CD4-positive, alpha-beta T cell (primary cell): ENCODE results near the gene ANO2. TPM values are rescaled to one million over a fixed set of nuclear protein-coding genes. Genes with fewer than 3 reads are reported as not detected.

Source experiments
- ATAC-seq: fragments of 200-7000 bp; cut with Tn5 transposase; one replicate; pipeline ENCODE4 v1.10.0; 2022; ENCODE audit warnings: mild to moderate bottlenecking; ENCODE audit not compliant: poor library complexity
- CTCF ChIA-PET: fragments of 350-600 bp; sonication (Branson Sonifier 250); formaldehyde crosslinking; loops from one replicate; lab custom pipeline; 2021; ENCODE audit warnings: antibody characterized with exemption, inconsistent platforms; lab: Charles Lee
- POLR2A ChIA-PET: fragments of 350-600 bp; sonication (Branson Sonifier 250); formaldehyde crosslinking; loops from one replicate; lab custom pipeline; 2021; ENCODE audit warnings: antibody characterized with exemption, inconsistent platforms; lab: Charles Lee
- DNase-seq, 14 experiments: peaks; one replicate each; pipeline ENCODE4 v3.0.0-alpha.2; 2013 to 2020; ENCODE audit warnings: mixed read lengths in 2 of 14
- H3K27ac ChIP-seq, 2 donors: one replicate each; pipeline versions ENCODE4 v1.5.1 to v1.7.0; 2013; ENCODE audit warnings: low read length in 2 of 2, low read depth in 1 of 2, mild to moderate bottlenecking in 1 of 2
- H3K27me3 ChIP-seq, 2 experiments: 1 replicate in 1 of 2; 2 replicates in 1 of 2; pipeline versions ENCODE4 v1.6.1 to v1.7.0; 2013; ENCODE audit warnings: low read length in 2 of 2, control low read depth in 1 of 2, mild to moderate bottlenecking in 1 of 2, moderate library complexity in 1 of 2; ENCODE audit not compliant: insufficient read depth in 2 of 2, control insufficient read depth in 1 of 2
- H3K36me3 ChIP-seq: one replicate; pipeline ENCODE4 v1.6.1; 2013; ENCODE audit warnings: low read length, control low read depth; ENCODE audit not compliant: insufficient read depth
- H3K4me1 ChIP-seq: one replicate; pipeline ENCODE4 v1.6.1; 2013; ENCODE audit warnings: low read length, control low read depth; ENCODE audit not compliant: insufficient read depth
- H3K4me3 ChIP-seq: one replicate; pipeline ENCODE4 v1.5.1; 2013; ENCODE audit warnings: mild to moderate bottlenecking, low read length, moderate library complexity
- H3K9me3 ChIP-seq, 2 experiments: 1 replicate in 1 of 2; 2 replicates in 1 of 2; pipeline versions ENCODE4 v1.6.1 to v1.7.0; 2013; ENCODE audit warnings: low read length in 2 of 2, mild to moderate bottlenecking in 2 of 2, control low read depth in 1 of 2, moderate library complexity in 1 of 2; ENCODE audit not compliant: control insufficient read depth in 1 of 2, insufficient read depth in 1 of 2
- H3K27ac Mint-ChIP-seq: one replicate; pipeline ENCODE4 v1.8.0; 2020; ENCODE audit warnings: mixed read lengths
- H3K27me3 Mint-ChIP-seq: one replicate; pipeline ENCODE4 v1.8.0; 2021; ENCODE audit warnings: mixed read lengths
- H3K36me3 Mint-ChIP-seq: one replicate; pipeline ENCODE4 v1.8.0; 2021; ENCODE audit warnings: low read depth, mixed read lengths
- H3K4me1 Mint-ChIP-seq: one replicate; pipeline ENCODE4 v1.8.0; 2021; ENCODE audit warnings: low read depth, mixed read lengths
- H3K4me3 Mint-ChIP-seq: one replicate; pipeline ENCODE4 v1.8.0; 2020; ENCODE audit warnings: mild to moderate bottlenecking, mixed read lengths
- H3K9me3 Mint-ChIP-seq: one replicate; pipeline ENCODE4 v1.8.0; 2020; ENCODE audit warnings: mixed read lengths
- CTCF ChIP-seq: fragments of 200-600 bp; IDR thresholded peaks from one replicate; pipeline ENCODE4 v1.8.0; 2022; ENCODE audit warnings: antibody characterized with exemption, mild to moderate bottlenecking
- intact Hi-C, 2 experiments: fragments of 100-400 bp; cut with DNase I in 1 of 2; cut with micrococcal nuclease in 1 of 2; formaldehyde crosslinking; loops; one replicate each; pipeline versions ENCODE4 v1.15.1 to v1.9.0; 2023 to 2025; cut with DNase I, micrococcal nuclease
- total RNA-seq, 174 experiments: library from RNA in 2 of 174; stranded (reverse) in 2 of 174; gene quantifications; one replicate each; pipeline ENCODE4 v1.2.3 and lab custom pipeline; 2021 to 2026

Gene ANO2
- total RNA-seq, 2 experiments from 2014 or later, result not detected

GRCh38 chr12:5522432-5523335, 422.4 kb downstream of the ANO2 start:
- H3K36me3 ChIP-seq, result no peaks in the 10 kb centered on the region
- H3K27ac ChIP-seq, result no peak overlapping the region
- Mint-ChIP-seq H3K4me1 (no peaks in the 10 kb centered on the region), H3K27ac (no peak overlapping the region), H3K27me3 (no peaks in the 10 kb centered on the region), H3K4me3 (no peak overlapping the region), H3K9me3 (no peaks in the 10 kb centered on the region), H3K36me3 (no peaks in the 10 kb centered on the region)
- no peaks in the 10 kb centered on the region for H3K9me3 ChIP-seq
- DNase-seq (no peak), ATAC-seq (no peak)
- ChIA-PET CTCF (no interaction called here), POLR2A (no interaction called here)
- intact Hi-C loops, result no loop called here
- no peaks in the 10 kb centered on the region for H3K27me3 ChIP-seq
- H3K4me1 ChIP-seq, result no peaks in the 10 kb centered on the region
- no peak overlapping the region for H3K4me3 ChIP-seq
- TF ChIP-seq CTCF, result no peak

- no peak for TF ChIP-seq CTCF
- no peaks in the 10 kb centered on the region for H3K36me3 ChIP-seq
- ATAC-seq (no peak), DNase-seq (no peak)
- no peaks in the 10 kb centered on the region for H3K4me1 ChIP-seq
- no peaks in the 10 kb centered on the region for H3K9me3 ChIP-seq
- Mint-ChIP-seq H3K27ac (no peak overlapping the region), H3K4me3 (no peak overlapping the region), H3K9me3 (no peaks in the 10 kb centered on the region), H3K4me1 (no peaks in the 10 kb centered on the region), H3K27me3 (no peaks in the 10 kb centered on the region), H3K36me3 (no peaks in the 10 kb centered on the region)
- no peaks in the 10 kb centered on the region for H3K27me3 ChIP-seq
- no peak overlapping the region for H3K4me3 ChIP-seq
- intact Hi-C loops, result no loop called here
- ChIA-PET POLR2A (no interaction called here), CTCF (no interaction called here)
- H3K27ac ChIP-seq, result no peak overlapping the region
Measured at GRCh38 chr12:5521456-5522325, 423.4 kb downstream of the ANO2 start.

GRCh38 chr12:5520831-5521230, 424.2 kb downstream of the ANO2 start:
- no peak overlapping the region for H3K4me3 Mint-ChIP-seq
- H3K27ac Mint-ChIP-seq, result no peak overlapping the region

More at GRCh38 chr12:5520831-5521230, 424.2 kb downstream of the ANO2 start:
- no peak for ATAC-seq
- no peak for TF ChIP-seq CTCF
- ChIA-PET CTCF (no interaction called here), POLR2A (no interaction called here)
- no peaks in the 10 kb centered on the region for H3K27me3 Mint-ChIP-seq
- Histone ChIP-seq H3K4me3 (no peak overlapping the region), H3K9me3 (peaks cover 0 to 4% of the 10 kb centered on the region in 2 experiments), H3K4me1 (no peaks in the 10 kb centered on the region), H3K27me3 (no peaks in the 10 kb centered on the region), H3K36me3 (no peaks in the 10 kb centered on the region), H3K27ac (no peak overlapping the region)
- no peaks in the 10 kb centered on the region for H3K4me1 Mint-ChIP-seq
- H3K9me3 Mint-ChIP-seq, result no peaks in the 10 kb centered on the region
- H3K36me3 Mint-ChIP-seq, result no peaks in the 10 kb centered on the region
- no peak for DNase-seq
- intact Hi-C loops, result no loop called here
